ENCODE results near the gene MRPL22.
"Not testable (repeated sequence)": the region's sequence is repeated elsewhere in the genome, so short reads cannot be mapped to it uniquely, and the experiment has no call there.

MRPL22 gene

DNA sequence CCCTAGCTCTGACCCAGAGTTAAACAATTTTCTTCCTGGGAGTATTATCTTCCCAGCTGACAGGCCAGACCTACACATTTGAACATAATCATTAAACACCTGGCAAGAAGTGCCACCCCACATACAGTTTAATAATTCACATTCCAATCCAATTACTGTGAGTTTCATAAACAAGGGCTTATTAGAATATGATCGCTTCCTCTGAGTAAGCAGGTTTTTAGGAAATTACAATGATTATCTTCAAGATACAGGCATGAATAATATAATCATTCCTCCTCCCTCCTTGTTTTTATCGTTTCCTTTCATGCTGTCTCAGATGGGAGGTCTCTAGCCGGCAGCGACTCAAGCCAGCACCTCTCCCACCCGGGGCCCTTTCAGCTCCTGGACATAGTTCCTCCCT is 56.9 kb downstream of the MRPL22 start:
- DNase-seq (ENCODE audit: low read depth), result peak; percentile 33

GRCh38 chr5:154999865-155000264 is 59.0 kb downstream of the MRPL22 start:
- no peak for DNase-seq (ENCODE audit: low read depth)

GRCh38 chr5:155001523-155001922 is 60.6 kb downstream of the MRPL22 start:
- no peak for DNase-seq (ENCODE audit: low read depth)

DNA sequence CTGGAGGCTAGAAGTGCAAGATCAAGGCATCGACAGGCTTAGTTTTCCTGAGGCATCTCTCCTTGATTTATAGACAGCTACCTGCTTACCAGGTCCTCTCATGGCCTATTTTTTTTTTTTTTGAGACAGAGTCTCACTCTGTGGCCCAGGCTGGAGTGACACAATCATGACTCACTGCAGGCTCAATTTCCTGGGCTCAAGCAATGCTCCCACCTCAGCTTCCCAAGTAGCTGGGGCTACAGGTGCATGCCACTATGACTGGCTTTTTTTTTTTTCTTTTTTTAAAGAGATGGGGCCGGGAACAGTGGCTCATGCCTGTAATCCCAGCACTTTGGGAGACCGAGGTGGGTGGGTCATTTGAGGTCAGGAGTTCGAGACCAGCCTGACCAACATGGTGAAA is 61.8 kb downstream of the MRPL22 start:
- not testable (repeated sequence) for DNase-seq (ENCODE audit: low read depth)

DNA sequence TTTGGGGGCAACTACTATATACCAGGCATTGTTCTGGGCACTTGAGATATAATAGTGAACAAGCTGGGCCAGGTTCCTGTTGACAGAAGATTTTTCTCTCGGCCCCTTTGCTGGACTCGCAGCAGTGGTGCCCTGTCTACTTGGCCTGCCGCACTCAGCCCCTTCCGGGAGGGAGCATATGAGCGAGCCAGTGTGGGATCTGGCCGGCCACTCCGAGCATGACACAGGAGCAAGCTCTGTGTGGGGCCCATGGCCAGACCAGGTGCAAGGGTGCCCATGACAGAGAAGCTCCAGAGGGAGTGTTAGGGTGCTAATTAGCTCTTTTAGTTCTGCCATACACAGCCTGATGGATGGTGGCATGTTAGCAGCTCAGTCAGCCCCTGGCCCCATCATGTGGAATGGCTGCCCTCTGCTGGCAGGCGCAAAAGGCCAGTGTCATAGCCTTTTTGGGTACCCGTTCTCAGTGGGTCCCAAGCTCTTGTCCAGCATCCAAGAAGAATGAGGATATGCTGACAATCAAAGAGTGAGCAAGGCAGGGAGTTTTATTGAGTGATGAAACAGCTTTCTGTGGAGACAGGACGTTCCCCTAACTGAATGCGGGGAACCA is 63.4 kb downstream of the MRPL22 start:
- DNase-seq (ENCODE audit: low read depth), result no peak

DNA sequence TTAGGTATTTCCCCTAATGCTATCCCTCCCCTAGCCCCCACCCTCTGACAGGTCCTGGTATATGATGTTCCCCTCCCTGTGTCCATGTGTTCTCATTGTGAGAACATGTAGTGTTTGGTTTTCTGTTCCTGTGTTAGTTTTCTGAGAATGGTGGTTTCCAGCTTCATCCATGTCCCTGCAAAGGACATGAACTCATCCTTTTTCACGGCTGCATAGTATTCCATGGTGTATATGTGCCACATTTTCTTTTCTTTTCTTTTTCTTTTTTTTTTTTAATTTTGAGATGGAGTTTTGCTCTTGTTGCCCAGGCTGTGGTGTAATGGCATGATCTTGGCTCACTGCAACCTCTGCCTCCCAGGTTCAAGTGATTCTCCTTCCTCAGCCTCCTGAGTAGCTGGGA is 65.4 kb downstream of the MRPL22 start:
- DNase-seq (ENCODE audit: low read depth), result not testable (repeated sequence)

- DNase-seq (ENCODE audit: low read depth), result peak; percentile 21
Measured at GRCh38 chr5:155008669-155009068, 67.8 kb downstream of the MRPL22 start.

DNA sequence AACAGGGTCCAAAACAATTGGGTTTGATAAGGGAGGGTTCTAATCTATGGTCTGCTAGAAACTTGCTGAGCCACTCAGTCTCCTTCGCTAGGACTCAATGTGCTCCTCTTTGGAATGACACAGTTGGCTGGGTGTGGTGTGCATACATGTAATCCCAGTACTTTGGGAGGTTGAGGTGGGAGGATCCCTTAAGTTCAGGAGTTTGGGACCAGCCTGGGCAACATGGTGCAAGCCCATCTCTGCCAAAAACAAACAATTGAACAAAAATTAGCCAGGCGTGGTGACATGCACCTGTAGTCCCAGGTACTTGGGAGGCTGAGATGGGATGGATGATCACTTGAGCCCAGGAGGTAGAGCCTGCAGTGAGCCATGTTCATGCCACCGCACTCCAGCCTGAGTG is 70.0 kb downstream of the MRPL22 start:
- DNase-seq (ENCODE audit: low read depth), result no peak

GRCh38 chr5:155013526-155013925 is 72.7 kb downstream of the MRPL22 start, which contains the start of gene KIF4B:
TSS of gene KIF4B (plus strand) at chr5:155013755. CDS start at chr5:155013860, 105 bp downstream.
- DNase-seq (ENCODE audit: low read depth), result no peak

DNA sequence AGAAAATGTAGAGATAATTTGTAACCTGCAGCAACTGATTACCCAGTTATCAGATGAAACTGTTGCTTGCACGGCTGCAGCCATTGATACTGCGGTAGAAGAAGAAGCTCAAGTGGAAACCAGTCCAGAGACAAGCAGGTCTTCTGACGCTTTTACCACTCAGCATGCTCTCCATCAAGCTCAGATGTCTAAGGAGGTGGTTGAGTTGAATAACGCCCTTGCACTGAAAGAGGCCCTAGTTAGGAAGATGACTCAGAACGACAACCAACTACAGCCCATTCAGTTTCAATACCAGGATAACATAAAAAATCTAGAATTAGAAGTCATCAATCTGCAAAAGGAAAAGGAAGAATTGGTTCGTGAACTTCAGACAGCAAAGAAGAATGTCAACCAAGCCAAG is 74.4 kb downstream of the MRPL22 start:
- no peak for DNase-seq (ENCODE audit: low read depth)

DNA sequence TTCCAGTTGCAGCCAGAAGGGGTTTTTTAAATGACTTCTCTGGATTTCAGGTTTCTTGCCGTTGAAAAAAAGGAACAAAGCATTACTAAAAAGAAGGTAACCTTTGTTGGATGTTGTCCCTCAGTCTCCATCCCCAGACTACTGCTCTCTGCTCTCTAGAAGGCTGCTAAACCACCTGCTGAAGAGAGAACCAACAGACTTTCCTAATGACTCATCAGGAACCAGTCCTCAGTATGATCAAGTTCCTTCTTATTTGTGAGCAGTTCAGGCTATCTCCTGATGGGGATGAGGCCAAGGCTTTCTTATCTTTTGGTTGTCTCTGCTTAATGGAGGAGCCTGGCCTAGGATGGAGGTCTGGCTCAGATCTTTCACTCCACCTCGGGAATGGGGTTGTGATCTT is 76.7 kb downstream of the MRPL22 start:
- no peak for DNase-seq (ENCODE audit: low read depth)
